KMS-11 (cell line): Measurements from ENCODE around the gene SMOC2.

Experiments used
- H2AFZ ChIP-seq: fragments of 200-600 bp; sonication (generic); 2 replicates; pipeline ENCODE4 v1.6.1; 2016; ENCODE audit warnings: antibody characterized with exemption, mixed run types, low read depth
- H3K27ac ChIP-seq: fragments of 200-600 bp; sonication (generic); 2 replicates; pipeline ENCODE4 v1.6.1; 2016; ENCODE audit warnings: mild to moderate bottlenecking, mixed run types
- H3K27me3 ChIP-seq: fragments of 200-600 bp; sonication (generic); 2 replicates; pipeline ENCODE4 v1.6.1; 2017; ENCODE audit warnings: mild to moderate bottlenecking, low read depth, mixed run types, moderate library complexity; ENCODE audit not compliant: insufficient read depth
- H3K36me3 ChIP-seq: fragments of 200-600 bp; sonication (generic); 2 replicates; pipeline ENCODE4 v1.6.1; 2017; ENCODE audit warnings: mild to moderate bottlenecking, mixed run types; ENCODE audit not compliant: insufficient read depth
- H3K4me1 ChIP-seq: fragments of 200-600 bp; sonication (generic); 2 replicates; pipeline ENCODE4 v1.6.1; 2016; ENCODE audit warnings: mild to moderate bottlenecking, low read depth, mixed run types; ENCODE audit not compliant: poor library complexity, severe bottlenecking
- H3K4me2 ChIP-seq: fragments of 200-600 bp; sonication (generic); 2 replicates; pipeline ENCODE4 v1.7.0; 2016; ENCODE audit warnings: mild to moderate bottlenecking, mixed run types
- H3K4me3 ChIP-seq: fragments of 200-600 bp; sonication (generic); IDR thresholded peaks from 2 replicates; pipeline ENCODE4 v1.6.1; 2017; ENCODE audit warnings: low read depth, low read length, mixed read lengths; ENCODE audit not compliant: insufficient read depth
- H3K79me2 ChIP-seq: fragments of 200-600 bp; sonication (generic); 2 replicates; pipeline ENCODE4 v1.6.1; 2016; ENCODE audit warnings: low read depth, mixed run types; ENCODE audit not compliant: insufficient read depth
- H3K9ac ChIP-seq: fragments of 200-600 bp; sonication (generic); 2 replicates; pipeline ENCODE4 v1.6.1; 2016; ENCODE audit warnings: mild to moderate bottlenecking, mixed run types
- H4K20me1 ChIP-seq: fragments of 200-600 bp; sonication (generic); 2 replicates; pipeline ENCODE4 v1.6.1; 2016; ENCODE audit warnings: mild to moderate bottlenecking, mixed run types; ENCODE audit not compliant: insufficient read depth
- CTCF ChIP-seq: fragments of 200-600 bp; sonication (generic); conservative IDR thresholded peaks from 2 replicates; pipeline ENCODE4 v1.6.1; 2017; ENCODE audit warnings: low read depth, mild to moderate bottlenecking, antibody characterized with exemption, low read length, moderate library complexity, mixed read lengths

The SMOC2 gene

DNA sequence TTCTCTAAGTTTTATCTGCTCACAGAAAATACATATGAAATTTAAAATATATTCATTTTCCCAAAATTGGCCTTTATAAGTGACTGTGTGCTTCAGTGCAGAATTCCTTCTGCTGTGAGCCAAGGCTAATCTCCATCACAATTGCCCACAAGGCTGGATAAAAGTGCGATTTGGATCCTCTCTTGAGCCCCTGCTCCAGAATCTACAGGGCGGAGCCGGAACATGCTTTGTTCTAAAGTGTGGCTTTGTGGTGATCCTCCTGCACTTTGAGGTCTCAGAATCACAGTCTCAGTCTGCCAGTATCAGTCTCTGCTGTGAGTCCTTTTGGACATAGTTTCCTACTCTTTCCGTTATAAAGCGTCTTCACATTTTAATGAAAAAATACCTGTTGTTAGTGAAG is 28.9 kb downstream of the SMOC2 start:
- Histone ChIP-seq H3K4me2 (no peak overlapping the region), H3K27ac (no peak overlapping the region), H3K36me3 (no peaks in the 10 kb centered on the region), H3K27me3 (no peaks in the 10 kb centered on the region), H2AFZ (no peak overlapping the region), H3K4me1 (no peaks in the 10 kb centered on the region), H4K20me1 (no peaks in the 10 kb centered on the region), H3K9ac (no peak overlapping the region), H3K79me2 (no peaks in the 10 kb centered on the region), H3K4me3 (no peak overlapping the region)
- TF ChIP-seq CTCF = no peak

GRCh38 chr6:168472363-168472762 is 31.4 kb downstream of the SMOC2 start:
- H4K20me1 ChIP-seq = no peaks in the 10 kb centered on the region
- no peak overlapping the region for H3K9ac ChIP-seq
- no peak overlapping the region for H3K4me3 ChIP-seq
- TF ChIP-seq CTCF = no peak
- H2AFZ ChIP-seq = no peak overlapping the region
- H3K4me2 ChIP-seq = no peak overlapping the region
- H3K4me1 ChIP-seq = peaks cover 16% of the 10 kb centered on the region
- no peaks in the 10 kb centered on the region for H3K27me3 ChIP-seq
- no peak overlapping the region for H3K27ac ChIP-seq
- no peaks in the 10 kb centered on the region for H3K79me2 ChIP-seq
- H3K36me3 ChIP-seq = no peaks in the 10 kb centered on the region

- Histone ChIP-seq H3K27ac (no peak overlapping the region), H3K4me2 (no peak overlapping the region), H3K79me2 (no peaks in the 10 kb centered on the region), H3K4me3 (no peak overlapping the region), H2AFZ (no peak overlapping the region), H3K36me3 (no peaks in the 10 kb centered on the region), H3K27me3 (no peaks in the 10 kb centered on the region), H3K9ac (no peak overlapping the region), H3K4me1 (peaks cover 24% of the 10 kb centered on the region), H4K20me1 (no peaks in the 10 kb centered on the region)
- no peak for TF ChIP-seq CTCF
These were observed 32.2 kb downstream of the SMOC2 start for GRCh38 chr6:168473197-168473596.

DNA sequence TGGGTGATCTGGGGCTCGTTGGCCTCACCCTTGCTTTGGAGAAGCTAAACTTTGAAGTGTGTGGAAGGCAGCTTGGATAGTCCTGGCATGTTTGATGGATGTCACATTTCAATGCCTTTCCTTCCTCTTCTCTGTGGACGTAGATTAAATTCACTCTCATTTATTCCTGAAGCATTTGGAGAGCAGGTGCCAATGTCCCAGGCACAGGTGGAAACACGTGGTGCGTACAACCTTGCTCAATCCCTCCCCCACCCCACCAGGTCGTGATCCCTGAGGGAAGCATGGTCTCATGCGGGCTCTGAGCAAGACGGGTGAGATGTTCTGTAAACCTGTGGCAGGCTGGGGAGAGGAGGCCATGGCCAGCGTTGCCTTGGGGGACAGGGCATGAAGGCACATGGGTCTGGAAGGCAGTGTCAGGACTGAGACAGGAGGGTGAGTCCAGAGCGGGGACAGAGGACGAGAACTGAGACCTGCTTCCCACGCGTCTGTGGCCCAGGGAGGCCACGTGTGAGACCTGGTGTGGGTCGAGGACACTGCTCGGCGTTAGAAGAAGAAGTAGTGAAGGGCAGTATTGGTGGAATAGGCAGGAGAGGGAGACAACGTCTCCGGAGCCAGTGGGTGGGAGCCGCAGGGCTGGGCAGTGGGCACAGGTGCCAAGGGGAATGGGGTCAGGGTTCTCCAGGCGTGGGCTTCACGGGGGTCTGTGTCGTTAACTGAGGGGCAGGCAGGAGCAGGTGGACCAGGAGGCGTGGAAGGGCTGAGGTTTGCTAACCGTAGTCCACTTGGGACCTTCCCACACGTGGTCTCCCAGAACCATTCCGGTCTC is 34.4 kb downstream of the SMOC2 start:
- no peaks in the 10 kb centered on the region for H3K27me3 ChIP-seq

More for the DNA sequence above, 34.4 kb downstream of the SMOC2 start:
- Histone ChIP-seq H3K27ac (no peak overlapping the region), H2AFZ (no peak overlapping the region), H4K20me1 (no peaks in the 10 kb centered on the region), H3K9ac (no peak overlapping the region), H3K36me3 (no peaks in the 10 kb centered on the region), H3K4me3 (no peak overlapping the region), H3K4me2 (no peak overlapping the region), H3K4me1 (peaks cover 40% of the 10 kb centered on the region), H3K79me2 (no peaks in the 10 kb centered on the region)
- no peak for TF ChIP-seq CTCF
